AG09309 (cell line): ENCODE data around the gene STIM2.
A peak's percentile ranks its signal among the peaks of the same experiment; 100 is the strongest.

Experiments
- DNase-seq: peaks from one replicate; pipeline ENCODE4 v3.0.0-alpha.2; 2010; ENCODE audit warnings: low read depth
- H3K4me3 ChIP-seq: 2 replicates; pipeline ENCODE4 v1.5.1; 2011; ENCODE audit warnings: mild to moderate bottlenecking, low read depth, low read length, moderate library complexity; ENCODE audit not compliant: control insufficient read depth
- TF ChIP-seq, protein P1 (sequence below): IDR thresholded peaks from 2 replicates; pipeline ENCODE4 v1.5.1; 2011; ENCODE audit warnings: mild to moderate bottlenecking, low read depth, low read length, inconsistent platforms; ENCODE audit not compliant: insufficient read depth, control insufficient read depth; ENCODE audit errors: missing control alignments

The STIM2 gene

DNA sequence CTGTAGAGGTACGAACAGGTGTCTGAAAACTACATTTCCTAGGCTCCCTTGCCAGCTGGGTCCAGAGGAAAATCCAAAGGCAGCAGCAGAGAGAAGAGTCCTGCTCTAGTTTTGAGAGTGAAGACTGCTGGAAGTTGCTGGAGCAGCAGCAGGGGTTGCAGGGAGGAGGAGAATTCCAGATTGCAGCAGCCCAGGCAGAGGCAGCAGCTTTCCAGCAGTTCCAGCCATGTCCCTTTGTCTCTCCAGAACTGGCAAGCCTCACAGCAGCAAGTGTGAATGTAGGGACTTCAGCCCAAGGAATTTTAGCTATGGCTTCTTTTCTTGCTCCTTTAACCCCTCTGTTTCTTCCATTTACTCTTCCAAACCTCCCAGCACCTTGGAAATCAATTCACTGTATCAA, 24.1 kb upstream of the STIM2 start:
- DNase-seq: no peak
- no peak overlapping the region for H3K4me3 ChIP-seq
- TF ChIP-seq, protein P1, sequence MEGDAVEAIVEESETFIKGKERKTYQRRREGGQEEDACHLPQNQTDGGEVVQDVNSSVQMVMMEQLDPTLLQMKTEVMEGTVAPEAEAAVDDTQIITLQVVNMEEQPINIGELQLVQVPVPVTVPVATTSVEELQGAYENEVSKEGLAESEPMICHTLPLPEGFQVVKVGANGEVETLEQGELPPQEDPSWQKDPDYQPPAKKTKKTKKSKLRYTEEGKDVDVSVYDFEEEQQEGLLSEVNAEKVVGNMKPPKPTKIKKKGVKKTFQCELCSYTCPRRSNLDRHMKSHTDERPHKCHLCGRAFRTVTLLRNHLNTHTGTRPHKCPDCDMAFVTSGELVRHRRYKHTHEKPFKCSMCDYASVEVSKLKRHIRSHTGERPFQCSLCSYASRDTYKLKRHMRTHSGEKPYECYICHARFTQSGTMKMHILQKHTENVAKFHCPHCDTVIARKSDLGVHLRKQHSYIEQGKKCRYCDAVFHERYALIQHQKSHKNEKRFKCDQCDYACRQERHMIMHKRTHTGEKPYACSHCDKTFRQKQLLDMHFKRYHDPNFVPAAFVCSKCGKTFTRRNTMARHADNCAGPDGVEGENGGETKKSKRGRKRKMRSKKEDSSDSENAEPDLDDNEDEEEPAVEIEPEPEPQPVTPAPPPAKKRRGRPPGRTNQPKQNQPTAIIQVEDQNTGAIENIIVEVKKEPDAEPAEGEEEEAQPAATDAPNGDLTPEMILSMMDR: no peak

DNA sequence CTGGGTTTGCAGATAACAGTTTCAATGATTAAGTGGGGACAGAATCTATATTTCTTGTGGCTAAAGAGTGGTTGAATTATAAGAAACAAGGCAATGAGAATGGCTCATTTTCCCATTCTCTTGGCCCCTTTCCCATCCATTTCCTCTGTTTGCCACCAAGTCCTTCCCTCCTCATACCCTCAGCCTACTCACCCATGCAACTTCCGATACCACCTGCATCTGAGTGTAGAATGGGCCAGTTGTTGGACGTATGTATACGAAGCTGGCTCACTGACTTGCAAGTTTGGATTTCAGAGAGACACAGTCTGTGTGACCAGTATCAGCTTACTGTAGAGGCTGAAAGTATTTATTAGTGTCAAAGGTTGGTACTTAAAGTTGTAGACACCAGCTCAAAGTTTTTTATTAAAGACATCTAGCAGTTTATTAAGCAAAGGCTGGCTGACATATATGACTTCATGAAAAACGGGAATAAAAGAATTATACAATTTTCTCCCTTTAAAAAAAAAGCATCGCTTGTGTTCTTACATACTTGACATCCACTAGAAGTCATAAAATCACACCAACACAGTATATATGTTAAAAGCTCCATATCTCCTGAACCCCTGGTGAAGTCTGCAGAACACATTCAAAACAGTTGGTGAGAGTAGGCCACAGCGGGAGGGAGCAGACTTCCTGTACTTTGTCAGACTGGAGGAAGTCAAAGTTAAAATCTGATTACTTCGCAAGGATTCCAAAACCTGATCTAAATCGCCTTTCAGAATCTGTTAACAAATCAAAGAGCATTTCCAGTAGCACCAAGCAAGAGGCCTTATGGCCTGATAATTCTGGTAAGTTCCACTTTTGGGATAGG, 22.4 kb upstream of the STIM2 start:
- DNase-seq: no peak
- TF ChIP-seq, protein P1: no peak
- no peak overlapping the region for H3K4me3 ChIP-seq

DNA sequence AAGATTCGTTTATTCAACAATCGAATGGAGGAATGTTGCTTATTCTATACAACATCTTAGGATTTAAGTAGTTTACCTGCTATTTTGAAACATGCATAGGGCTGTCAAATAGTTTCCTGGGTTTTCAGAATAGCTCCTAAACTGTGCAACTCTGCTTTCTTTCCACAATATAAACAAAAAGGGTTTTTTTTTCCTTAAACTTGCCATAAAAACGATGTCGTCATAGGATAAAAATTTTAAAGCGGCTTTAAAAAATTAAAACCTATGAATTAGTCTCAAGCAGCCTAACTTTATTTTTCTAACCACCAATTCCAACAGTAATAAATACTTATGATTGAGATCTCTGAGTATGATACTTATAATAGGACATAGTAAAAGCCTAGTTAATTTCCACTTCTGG, 21.6 kb upstream of the STIM2 start:
- DNase-seq: no peak
- H3K4me3 ChIP-seq: no peak overlapping the region
- TF ChIP-seq, protein P1: no peak

DNA sequence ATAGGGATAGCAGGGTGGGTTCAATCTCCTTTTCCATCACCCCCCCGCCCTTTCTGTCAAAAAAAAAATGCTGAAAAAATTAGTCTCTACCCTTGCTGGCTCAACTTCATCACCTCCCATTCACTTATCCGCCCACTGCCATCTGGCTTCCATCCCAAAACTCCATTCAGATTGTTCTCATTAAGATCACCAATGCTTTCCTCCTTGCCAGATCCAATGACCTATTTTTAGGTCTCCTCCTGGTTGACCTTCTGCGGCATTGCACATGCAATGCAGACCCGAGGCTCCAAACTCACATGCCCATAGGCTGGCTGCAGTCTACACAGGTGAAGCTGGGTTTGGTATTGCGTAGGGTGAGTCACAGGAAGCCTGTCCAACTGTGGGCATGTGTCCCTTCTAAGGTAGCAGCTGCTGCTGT, 21.1 kb upstream of the STIM2 start:
- TF ChIP-seq, protein P1: no peak
- no peak overlapping the region for H3K4me3 ChIP-seq
- peak; percentile 44 for DNase-seq

DNA sequence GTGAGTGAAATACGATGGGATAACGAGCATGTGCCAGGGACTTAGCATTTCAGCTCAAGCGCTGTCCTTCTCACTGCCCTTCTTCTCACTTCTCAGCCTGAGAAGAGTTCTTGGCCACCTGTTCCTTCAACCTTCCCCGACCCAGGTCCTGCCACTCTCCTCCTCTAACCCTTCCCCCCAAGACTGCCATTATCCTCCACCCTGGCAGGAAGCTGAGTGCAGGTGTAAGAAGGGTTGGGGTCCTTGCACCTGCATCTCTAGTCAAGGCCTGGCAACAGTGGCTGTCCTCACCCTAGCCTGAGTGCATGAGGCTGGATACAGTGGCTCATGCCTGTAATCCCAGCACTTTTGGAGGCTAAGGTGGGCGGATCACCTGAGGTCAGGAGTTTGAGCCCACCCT, 19.9 kb upstream of the STIM2 start:
- TF ChIP-seq, protein P1: no peak
- DNase-seq: no peak
- no peak overlapping the region for H3K4me3 ChIP-seq

DNA sequence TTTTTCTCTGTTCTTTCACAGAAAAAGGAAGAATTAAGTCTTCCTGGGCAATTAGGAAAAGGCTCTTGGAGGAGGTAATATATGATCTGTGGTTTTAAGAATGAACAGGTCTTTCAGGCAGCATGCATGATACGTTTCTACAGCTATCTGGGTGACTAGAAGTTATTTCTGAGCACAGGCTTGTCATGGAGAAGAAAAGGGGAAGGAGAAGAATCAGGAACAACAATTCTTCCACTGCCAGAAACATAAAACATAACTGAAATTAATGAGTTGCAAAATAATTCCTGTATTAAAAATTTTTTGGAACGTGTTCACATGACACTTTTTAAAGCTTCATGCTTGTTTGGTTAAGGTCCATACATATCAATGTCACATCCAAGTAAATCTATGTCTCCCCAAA, 17.7 kb upstream of the STIM2 start:
- no peak overlapping the region for H3K4me3 ChIP-seq
- no peak for DNase-seq
- TF ChIP-seq, protein P1: no peak

DNA sequence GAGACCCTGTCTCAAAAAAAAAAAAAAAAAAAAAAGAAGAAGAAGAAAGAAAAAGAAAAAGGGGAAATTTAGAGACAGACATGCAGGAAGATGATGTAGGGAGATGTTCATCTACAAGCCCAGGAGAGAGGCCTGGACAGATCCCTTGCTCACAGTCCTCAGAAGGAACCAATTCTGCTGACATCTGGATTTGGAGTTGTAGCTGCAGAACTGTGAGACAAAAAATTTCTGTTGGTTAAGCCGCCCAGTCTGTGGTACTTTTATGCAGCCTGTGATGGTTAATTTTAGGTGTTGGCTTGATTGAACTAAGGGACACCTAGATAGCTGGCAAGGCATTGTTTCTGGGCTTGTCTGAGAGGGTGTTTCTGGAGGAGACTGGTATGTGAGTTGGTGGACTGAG, 10.1 kb upstream of the STIM2 start:
- no peak overlapping the region for H3K4me3 ChIP-seq
- TF ChIP-seq, protein P1: no peak
- DNase-seq: no peak
